H1 (cell line): ENCODE data around the gene DRD2. TPM values are rescaled to one million over a fixed set of nuclear protein-coding genes. Genes with fewer than 3 reads are reported as not detected.

Experiments used
- BACH1 ChIP-seq: IDR thresholded peaks from 2 replicates; pipeline ENCODE4 v1.6.1; 2012; ENCODE audit warnings: low read length, improper control_type of control experiment
- CTBP2 ChIP-seq: IDR thresholded peaks from 2 replicates; pipeline ENCODE4 v1.7.0; 2011; ENCODE audit warnings: borderline replicate concordance, mild to moderate bottlenecking, moderate library complexity, mixed read lengths, low read length; ENCODE audit not compliant: insufficient read depth, insufficient read length
- EZH2 ChIP-seq: fragments of 200-600 bp; sonication (generic); IDR thresholded peaks from 2 replicates; pipeline ENCODE4 v1.7.1; 2012; ENCODE audit warnings: low read depth, mild to moderate bottlenecking, moderate library complexity, low read length, inconsistent platforms; ENCODE audit not compliant: severe bottlenecking
- TAF1 ChIP-seq: IDR thresholded peaks from 2 replicates; pipeline ENCODE4 v1.6.1; 2011; ENCODE audit warnings: mild to moderate bottlenecking, low read depth, low read length
- TCF12 ChIP-seq: IDR thresholded peaks from 2 replicates; pipeline ENCODE4 v1.6.1; 2011; ENCODE audit warnings: low read depth, mild to moderate bottlenecking, low read length
- polyA plus RNA-seq, 7 experiments: library from polyadenylated mRNA; depleted of rRNA in 3 of 7; stranded (reverse) in 5 of 7; unstranded in 2 of 7; fragments of >200 nt in 5 of 7; fragments of 200-250 nt in 2 of 7; gene quantifications; 1 replicate in 5 of 7; 2 replicates in 1 of 7; 4 replicates in 1 of 7; pipeline versions ENCODE4 v1.2.1 to v1.2.3, GENCODE V29; 2011 to 2013; ENCODE audit warnings: missing spikeins in 2 of 7, mixed read lengths in 2 of 7
- total RNA-seq: library from RNA; stranded (reverse); fragmentation: NEBNext Ultra II Directional; extraction: Animal tissue kit (Norgen Biotek cat#: 25700); gene quantifications from 2 replicates; pipeline ENCODE4 v1.2.1, GENCODE V29; 2021

The DRD2 gene
- total and polyA plus RNA-seq, 2 of the 8 experiments (the other 6 are each of a cell fraction or from before 2014, with no cell fraction given): 0.26 to 0.41 TPM

GRCh38 chr11:113458189-113458588 lies 17.0 kb downstream of the DRD2 start (continued):
- TF ChIP-seq CTBP2 (no peak), TAF1 (no peak), BACH1 (no peak), TCF12 (no peak), EZH2 (no peak)
